ENCODE data around the gene TRIAP1. TPM values are rescaled to one million over a fixed set of nuclear protein-coding genes. Genes with fewer than 3 reads are reported as not detected.

TRIAP1 gene
- total RNA-seq, 1 donor from 2014 or later, result 31.1 TPM

DNA sequence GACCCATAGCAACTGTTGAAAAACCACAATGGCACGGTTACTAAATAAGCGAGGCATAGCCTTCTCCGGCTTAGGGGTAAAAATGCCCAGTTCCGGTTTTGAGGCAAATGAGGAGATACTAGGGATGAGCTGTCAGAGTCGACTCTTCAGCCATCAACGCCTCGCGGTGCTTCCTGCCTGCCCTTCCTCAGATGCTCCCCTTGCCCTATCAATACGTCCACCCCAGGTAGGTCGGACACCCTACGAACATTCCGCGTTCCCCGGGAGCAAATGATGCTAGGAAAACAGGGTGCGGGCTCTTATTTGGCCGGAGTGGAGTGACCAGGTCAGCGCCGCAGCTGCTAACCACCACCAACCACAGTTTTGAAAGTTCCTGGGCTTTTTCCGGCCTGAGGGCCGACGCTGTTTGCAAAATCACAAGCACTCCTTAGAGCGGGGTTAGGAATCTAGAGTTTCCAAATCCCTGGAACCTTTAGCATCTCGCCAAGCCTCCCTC lies 22.2 kb upstream of the TRIAP1 start:
- DNase-seq (ENCODE audit: low read depth), result peak; percentile 41
- peak overlapping the region; percentile 77 for H3K4me3 ChIP-seq (ENCODE audit: low read depth, low read length)
- TF ChIP-seq, protein P1, sequence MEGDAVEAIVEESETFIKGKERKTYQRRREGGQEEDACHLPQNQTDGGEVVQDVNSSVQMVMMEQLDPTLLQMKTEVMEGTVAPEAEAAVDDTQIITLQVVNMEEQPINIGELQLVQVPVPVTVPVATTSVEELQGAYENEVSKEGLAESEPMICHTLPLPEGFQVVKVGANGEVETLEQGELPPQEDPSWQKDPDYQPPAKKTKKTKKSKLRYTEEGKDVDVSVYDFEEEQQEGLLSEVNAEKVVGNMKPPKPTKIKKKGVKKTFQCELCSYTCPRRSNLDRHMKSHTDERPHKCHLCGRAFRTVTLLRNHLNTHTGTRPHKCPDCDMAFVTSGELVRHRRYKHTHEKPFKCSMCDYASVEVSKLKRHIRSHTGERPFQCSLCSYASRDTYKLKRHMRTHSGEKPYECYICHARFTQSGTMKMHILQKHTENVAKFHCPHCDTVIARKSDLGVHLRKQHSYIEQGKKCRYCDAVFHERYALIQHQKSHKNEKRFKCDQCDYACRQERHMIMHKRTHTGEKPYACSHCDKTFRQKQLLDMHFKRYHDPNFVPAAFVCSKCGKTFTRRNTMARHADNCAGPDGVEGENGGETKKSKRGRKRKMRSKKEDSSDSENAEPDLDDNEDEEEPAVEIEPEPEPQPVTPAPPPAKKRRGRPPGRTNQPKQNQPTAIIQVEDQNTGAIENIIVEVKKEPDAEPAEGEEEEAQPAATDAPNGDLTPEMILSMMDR (conservative IDR thresholded peaks at IDR 0.05; ENCODE audit: low read depth, low read length), result no peak

DNA sequence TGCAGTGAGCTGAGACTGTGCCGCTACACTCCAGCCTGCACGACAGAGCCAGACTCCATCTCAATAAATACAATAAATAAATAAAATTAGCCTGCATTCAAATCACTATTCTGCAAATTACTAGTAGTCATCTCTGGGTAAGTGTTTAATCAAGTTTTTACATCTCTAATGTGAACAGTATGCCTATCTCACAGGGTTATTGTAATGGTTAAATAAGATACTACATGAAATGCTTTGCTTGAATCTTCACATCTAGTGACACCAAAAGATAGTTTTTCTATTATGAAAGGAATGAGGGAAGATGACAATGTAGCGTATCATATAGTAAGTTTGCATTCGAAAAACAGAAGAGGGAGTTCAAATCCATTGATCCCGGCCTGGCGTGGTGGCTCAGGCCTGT lies 21.3 kb upstream of the TRIAP1 start:
- DNase-seq (ENCODE audit: low read depth), result no peak
- no peak overlapping the region for H3K4me3 ChIP-seq (ENCODE audit: low read depth, low read length)
- TF ChIP-seq, protein P1 (conservative IDR thresholded peaks at IDR 0.05; ENCODE audit: low read depth, low read length), result no peak

GRCh38 chr12:120466560-120467315 lies 20.6 kb upstream of the TRIAP1 start:
- no peak overlapping the region for H3K4me3 ChIP-seq (ENCODE audit: low read depth, low read length)
- TF ChIP-seq, protein P1 (conservative IDR thresholded peaks at IDR 0.05; ENCODE audit: low read depth, low read length), result peak; percentile 68
- no peak for DNase-seq (ENCODE audit: low read depth)

DNA sequence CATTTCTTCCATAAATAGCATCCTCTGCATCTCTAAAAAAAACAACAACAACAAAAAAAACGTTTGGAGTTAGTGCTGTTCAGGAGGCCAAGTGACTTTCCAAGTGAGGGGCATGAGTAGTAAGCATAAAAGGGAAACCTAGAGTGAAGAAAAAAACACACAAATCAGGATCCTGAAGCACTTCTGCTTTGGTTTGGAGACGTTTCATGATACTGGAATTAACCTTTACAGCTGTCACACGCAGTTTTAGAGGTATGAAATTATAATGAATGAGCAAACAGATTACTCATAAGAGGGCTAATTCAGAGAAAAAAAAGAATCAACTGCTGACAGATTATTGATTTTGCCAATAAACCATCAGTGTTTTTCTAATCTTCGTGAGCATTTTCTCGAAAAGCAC lies 19.6 kb upstream of the TRIAP1 start:
- no peak for DNase-seq (ENCODE audit: low read depth)
- no peak overlapping the region for H3K4me3 ChIP-seq (ENCODE audit: low read depth, low read length)
- TF ChIP-seq, protein P1 (conservative IDR thresholded peaks at IDR 0.05; ENCODE audit: low read depth, low read length), result no peak

GRCh38 chr12:120463712-120464111 lies 17.5 kb upstream of the TRIAP1 start:
- no peak overlapping the region for H3K4me3 ChIP-seq (ENCODE audit: low read depth, low read length)

GRCh38 chr12:120462099-120462640 lies 16.0 kb upstream of the TRIAP1 start:
- TF ChIP-seq, protein P1 (conservative IDR thresholded peaks at IDR 0.05; ENCODE audit: low read depth, low read length), result no peak
- H3K4me3 ChIP-seq (ENCODE audit: low read depth, low read length), result no peak overlapping the region
- DNase-seq (ENCODE audit: low read depth), result no peak

More at GRCh38 chr12:120463712-120464111, 17.5 kb upstream of the TRIAP1 start:
- TF ChIP-seq, protein P1 (conservative IDR thresholded peaks at IDR 0.05; ENCODE audit: low read depth, low read length), result no peak
- no peak for DNase-seq (ENCODE audit: low read depth)

Measured in epithelial cell of proximal tubule (primary cell).